ENCODE data around the gene RPP25L. TPM values are rescaled to one million over a fixed set of nuclear protein-coding genes. Genes with fewer than 3 reads are reported as not detected.
A peak's percentile ranks its signal among the peaks of the same experiment; 100 is the strongest.

RPP25L gene, protein sequence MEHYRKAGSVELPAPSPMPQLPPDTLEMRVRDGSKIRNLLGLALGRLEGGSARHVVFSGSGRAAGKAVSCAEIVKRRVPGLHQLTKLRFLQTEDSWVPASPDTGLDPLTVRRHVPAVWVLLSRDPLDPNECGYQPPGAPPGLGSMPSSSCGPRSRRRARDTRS
- 10 to 100 TPM; 15.3 to 22.3 (median 18.5) TPM for polyA plus RNA-seq (ENCODE audit: insufficient read length in 10 of 10)
- long read RNA-seq, donor 1, transcript RPP25L-202 (2 exons, 888 nt) = major isoform, 15 of 35 reads
- long read RNA-seq, donor 1, partial matches to known transcripts = 16 of 35 reads
- long read RNA-seq, donor 1, other reads (novel, unspliced or antisense) = 0 of 35 reads
- long read RNA-seq, donor 2, transcript RPP25L-202 (2 exons, 888 nt) = major isoform, 10 of 10 reads
- long read RNA-seq, donor 2, partial matches to known transcripts = 0 of 10 reads
- long read RNA-seq, donor 2, other reads (novel, unspliced or antisense) = 0 of 10 reads
- long read RNA-seq, donor 3 = 0 reads
- long read RNA-seq, donor 4, transcript RPP25L-202 (2 exons, 888 nt) = major isoform, 10 of 21 reads
- long read RNA-seq, donor 4, partial matches to known transcripts = 11 of 21 reads
- long read RNA-seq, donor 4, other reads (novel, unspliced or antisense) = 0 of 21 reads
- long read RNA-seq, donor 5, transcript RPP25L-202 (2 exons, 888 nt) = major isoform, 17 of 38 reads
- long read RNA-seq, donor 5, partial matches to known transcripts = 19 of 38 reads
- long read RNA-seq, donor 5, other reads (novel, unspliced or antisense) = 0 of 38 reads
- long read RNA-seq, donor 6, transcript RPP25L-202 (2 exons, 888 nt) = major isoform, 7 of 24 reads
- long read RNA-seq, donor 6, partial matches to known transcripts = 14 of 24 reads
- long read RNA-seq, donor 6, other reads (novel, unspliced or antisense) = 0 of 24 reads
- long read RNA-seq, donor 7, transcript RPP25L-202 (2 exons, 888 nt) = major isoform, 14 of 14 reads
- long read RNA-seq, donor 7, partial matches to known transcripts = 0 of 14 reads
- long read RNA-seq, donor 7, other reads (novel, unspliced or antisense) = 0 of 14 reads
- long read RNA-seq, donor 8, transcript RPP25L-202 (2 exons, 888 nt) = major isoform, 6 of 7 reads
- long read RNA-seq, donor 8, partial matches to known transcripts = 0 of 7 reads
- long read RNA-seq, donor 8, other reads (novel, unspliced or antisense) = 0 of 7 reads
- long read RNA-seq, donor 9, partial matches to known transcripts = 0 of 1 reads
- long read RNA-seq, donor 9, other reads (novel, unspliced or antisense) = 0 of 1 reads

DNA sequence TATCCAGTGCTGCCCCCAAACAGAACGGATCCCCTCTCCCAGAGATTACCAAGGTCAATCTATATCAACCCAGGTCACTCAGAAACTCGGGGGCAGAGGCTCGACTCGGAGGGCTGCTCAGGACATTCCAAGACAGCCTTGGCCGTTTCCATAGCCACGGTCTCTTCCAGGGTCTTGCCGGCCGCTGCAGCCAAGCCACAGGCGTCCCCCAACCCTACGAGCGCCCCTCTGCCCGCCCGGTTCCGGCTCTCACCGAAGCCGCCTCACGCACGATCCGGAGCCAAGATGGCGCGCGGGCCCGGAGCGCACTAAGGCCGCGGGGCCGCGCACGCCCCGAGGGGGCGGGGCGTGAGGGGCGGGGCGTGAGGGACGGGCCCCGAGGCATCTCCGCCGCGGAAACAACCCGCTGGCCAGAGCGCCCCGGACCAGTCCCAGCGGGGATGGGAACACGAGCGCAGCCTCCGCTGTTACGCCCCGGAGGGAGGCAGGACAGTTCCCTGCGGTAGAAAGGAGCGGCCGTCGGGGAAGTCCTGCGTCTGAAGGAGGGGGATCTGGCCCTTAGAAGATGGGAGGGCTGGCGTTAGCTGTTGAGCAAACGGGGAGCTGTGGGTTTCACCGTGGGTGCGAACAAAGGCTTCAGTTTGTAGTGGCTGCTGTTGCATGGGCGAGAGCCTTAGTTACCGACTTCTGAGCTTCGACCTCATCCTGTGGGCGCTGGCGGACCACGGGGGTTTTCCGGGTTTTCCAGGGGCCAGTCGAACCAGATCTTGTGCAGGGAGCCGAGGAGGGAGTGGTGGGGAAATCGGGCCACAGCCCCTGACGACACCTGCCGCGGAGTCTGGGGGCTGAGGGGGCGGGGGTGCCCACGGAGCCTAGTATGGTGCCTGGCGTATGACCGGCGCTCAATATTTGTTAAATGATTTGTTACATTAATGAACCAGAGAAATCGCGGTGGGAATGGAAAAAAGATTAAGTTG is at the start of gene RPP25L:
RPP25L (minus strand) TSS at position 287 of the 977 bp plus-strand sequence. CDS start 801 bp downstream, outside the sequence.
- DNase-seq = peak; percentile 87 to 97 (median 94)

DNA sequence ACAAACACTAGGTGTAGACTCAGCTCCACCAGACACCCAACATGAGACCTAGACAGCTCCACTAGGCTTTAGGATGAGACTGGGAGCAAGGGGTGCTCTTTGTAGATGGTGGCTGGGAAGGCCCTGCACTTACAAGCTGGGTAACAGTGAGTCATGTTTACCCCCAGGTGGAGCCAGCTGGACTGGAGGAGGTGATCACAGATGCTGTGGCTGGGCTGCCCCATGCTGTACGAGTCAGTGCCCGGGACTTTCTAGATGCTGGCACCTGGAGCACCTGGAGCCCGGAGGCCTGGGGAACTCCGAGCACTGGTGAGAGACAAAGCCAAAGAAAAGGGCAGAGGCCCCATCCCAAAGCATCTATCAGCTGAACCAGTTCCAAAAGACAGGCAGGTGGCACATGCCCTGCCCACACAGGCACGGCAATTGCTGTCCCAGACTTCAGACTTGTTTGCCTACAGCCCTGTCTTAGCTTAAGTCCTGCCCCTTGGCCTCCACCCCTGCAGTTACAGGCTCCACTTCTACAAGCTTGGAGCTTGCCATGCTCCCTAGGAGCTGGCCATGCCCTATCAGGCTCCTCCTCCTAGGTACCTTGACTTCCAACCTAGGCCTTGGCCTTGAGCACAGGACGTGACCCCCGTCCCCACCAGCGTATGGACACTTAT is 47.8 kb upstream of the RPP25L start:
- no peak for DNase-seq

GRCh38 chr9:34658461-34658860 is 46.6 kb upstream of the RPP25L start:
- DNase-seq = no peak

- no peak for DNase-seq
These were observed 45.1 kb upstream of the RPP25L start for GRCh38 chr9:34656992-34657391.

GRCh38 chr9:34655394-34655793 is 43.5 kb upstream of the RPP25L start:
- no peak for DNase-seq

GRCh38 chr9:34654323-34655051 is 42.6 kb upstream of the RPP25L start:
- DNase-seq = peak; percentile 75 to 91 (median 84)

DNA sequence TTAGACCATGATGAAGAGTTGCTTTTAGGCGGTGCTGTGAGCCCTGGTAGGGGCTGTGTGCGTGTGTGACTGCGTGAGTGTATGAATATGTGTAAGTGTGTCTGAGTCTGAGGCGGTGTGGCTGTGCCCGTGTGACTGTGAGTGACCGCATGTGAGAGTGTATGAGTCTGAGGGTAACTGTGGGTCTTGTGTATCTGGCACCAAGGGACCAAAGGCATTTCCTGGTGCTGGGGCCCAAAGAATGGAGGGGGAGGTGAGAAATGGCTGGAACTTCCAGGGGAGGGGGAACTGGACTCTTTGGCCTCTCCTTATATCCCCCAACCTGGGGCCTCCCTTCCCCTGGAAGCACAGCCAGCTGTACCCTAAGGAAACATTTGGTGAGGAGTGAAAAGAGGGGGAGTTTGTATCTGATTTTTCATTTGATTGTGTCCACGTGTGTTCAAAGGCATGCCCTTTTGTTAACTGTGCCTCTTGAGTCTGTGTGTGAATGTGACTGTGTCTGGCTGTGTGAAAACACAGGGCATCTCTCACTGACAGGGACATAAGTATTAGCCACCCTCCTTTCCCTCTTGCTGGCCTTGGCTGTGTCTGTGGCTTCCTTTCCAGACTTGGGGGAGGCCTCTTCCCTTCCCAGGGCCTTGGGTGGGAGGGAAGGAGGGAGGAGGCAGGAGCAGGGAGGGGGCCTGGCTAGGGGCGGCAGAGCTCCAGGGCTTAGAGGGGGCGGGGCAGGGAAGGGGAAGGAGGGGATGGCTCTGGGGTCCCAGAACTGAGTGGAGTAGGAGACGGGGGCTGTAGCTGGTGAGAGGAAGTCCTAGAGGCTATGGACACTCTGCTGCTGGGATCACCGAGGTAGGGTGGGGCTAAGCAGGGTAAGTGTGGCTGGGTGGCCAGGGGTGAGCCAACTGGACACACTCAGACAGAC is 41.5 kb upstream of the RPP25L start:
- DNase-seq = peak; percentile 54 to 92 (median 79)

- peak in 1 of 3 donors; percentile 55 for DNase-seq
These were observed 40.7 kb upstream of the RPP25L start for GRCh38 chr9:34652602-34653000.

DNA sequence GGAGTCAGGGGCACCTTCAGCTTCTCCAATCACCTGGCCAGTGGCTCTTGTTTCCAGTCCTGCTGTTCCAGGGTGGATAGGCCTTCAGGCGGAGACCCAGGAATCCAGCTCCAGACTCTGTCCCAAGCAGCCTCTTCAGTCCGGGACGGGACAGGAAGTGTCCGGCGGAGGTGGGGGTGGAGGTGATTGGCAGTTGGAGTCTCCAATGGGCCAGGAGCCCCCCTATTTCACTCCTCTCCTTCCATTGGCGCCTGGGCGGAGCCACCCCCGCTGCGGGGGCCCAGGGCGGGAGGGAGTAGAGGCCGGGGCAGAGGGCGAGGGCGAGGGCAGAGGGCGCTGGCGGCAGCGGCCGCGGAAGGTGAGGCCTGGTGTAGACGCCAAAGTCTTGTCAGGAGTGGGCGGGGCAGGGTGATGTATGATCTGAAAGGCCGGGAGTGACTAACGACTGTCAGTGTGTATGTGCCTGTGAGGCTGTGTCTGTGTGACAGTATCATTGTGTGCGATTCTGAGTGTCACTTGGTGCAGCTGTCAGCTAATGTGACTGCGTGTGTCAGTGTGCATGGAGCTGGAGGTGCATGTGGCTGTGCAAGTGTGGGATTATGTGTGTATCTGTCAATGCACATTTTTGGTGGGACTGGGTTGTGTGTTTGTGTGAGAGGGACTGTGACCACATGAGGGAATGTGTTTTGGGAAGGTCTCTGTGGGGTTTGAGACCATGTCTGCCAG is 40.1 kb upstream of the RPP25L start, which contains the start of gene IL11RA:
IL11RA (plus strand) TSS at position 310 of the 726 bp plus-strand sequence. CDS start 3,033 bp downstream, outside the sequence.
- peak; percentile 90 to 96 (median 91) for DNase-seq

DNA sequence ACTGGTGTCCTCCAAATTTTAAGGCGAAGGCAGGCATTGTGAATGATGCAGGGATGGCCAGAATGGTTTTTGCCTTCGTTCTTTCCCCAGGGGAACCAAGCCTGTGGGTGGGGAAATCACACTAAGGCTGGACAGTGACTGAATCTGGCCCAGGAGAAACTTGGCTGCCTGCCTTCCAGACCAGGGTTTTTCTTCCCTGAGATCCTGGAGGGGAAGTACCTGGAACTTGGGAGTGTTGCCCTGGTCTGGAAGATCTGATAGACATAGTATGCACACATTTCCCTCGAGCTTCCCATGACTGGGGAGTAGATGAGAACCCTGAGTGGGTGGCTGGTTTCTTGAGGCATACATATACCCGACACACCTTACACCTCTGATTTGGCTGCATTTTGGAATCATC is 39.4 kb upstream of the RPP25L start:
- DNase-seq = peak in 1 of 3 donors; percentile 37

- DNase-seq = peak in 1 of 3 donors; percentile 29
These were observed 38.9 kb upstream of the RPP25L start for GRCh38 chr9:34650816-34651215.

GRCh38 chr9:34648673-34649072 is 36.8 kb upstream of the RPP25L start:
- no peak for DNase-seq

DNA sequence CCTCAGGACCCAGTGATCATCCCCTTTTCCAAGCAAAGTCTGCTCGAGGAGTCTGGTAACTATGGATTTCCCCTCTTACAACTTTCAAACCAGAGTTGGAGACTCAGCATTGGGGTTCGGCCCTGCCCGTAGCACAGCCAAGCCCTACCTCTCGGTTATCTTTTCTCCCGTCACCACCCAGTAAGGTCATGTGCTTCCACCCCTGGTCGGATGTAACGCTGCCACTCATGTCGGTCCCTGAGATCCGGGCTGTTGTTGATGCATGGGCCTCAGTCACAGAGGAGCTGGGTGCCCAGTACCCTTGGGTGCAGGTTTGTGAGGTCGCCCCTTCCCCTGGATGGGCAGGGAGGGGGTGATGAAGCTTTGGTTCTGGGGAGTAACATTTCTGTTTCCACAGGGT is 35.8 kb upstream of the RPP25L start:
- no peak for DNase-seq

DNA sequence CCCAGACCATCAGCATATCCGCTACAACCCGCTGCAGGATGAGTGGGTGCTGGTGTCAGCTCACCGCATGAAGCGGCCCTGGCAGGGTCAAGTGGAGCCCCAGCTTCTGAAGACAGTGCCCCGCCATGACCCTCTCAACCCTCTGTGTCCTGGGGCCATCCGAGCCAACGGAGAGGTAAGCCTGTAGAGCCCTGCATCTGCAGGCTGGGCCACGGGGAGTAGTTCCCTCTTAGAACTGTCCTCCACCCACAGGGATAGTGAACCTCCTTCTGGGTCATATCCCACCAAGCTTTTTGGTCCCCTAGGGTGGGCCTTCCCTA is 35.1 kb upstream of the RPP25L start:
- DNase-seq = no peak

- DNase-seq = peak; percentile 88 to 95 (median 88)
These were observed 34.5 kb upstream of the RPP25L start, which contains the start of gene GALT for GRCh38 chr9:34646211-34647083. Gene GALT (plus strand): TSS chr9:34646675. CDS start chr9:34646705, 30 bp downstream.

DNA sequence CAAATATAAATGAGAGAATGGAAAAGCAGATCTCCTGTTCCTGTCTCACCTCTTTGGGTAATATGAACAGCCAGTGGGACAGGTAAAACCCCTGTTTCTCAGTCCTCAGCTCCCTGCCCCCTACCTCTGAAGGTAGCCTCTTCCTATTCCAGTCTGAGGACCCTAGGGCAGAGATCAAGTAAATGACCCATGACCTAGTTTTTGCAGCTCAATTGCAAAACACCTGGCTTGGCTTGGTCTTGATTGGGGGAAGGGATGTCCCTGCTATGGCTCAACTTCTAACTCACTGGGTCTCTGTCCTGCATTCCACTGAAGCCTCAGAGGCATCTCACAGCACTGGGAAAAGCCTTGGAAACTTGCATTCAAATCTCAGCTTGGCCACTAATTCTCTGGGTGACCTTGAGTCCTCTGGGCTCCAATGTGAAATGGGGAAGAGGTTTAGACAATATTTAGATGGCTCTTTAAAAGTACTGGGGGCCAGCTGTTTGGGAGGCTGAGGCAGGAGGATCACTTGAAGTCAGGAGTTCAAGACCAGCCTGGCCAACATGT is 32.9 kb upstream of the RPP25L start:
- DNase-seq = no peak

Data from muscle of back (tissue), 13 donors.